SKM-1 treated with dmso at 0.1 percent for 144 hours (cell line): ENCODE results near the gene DZIP3.
"Not testable (repeated sequence)": the region's sequence is repeated elsewhere in the genome, so short reads cannot be mapped to it uniquely, and the experiment has no call there.

ENCODE experiments used
- DNase-seq: peaks from one replicate; lab custom pipeline; 2025; ENCODE audit not compliant: unreplicated experiment; lab: John Stamatoyannopoulos, UW

DZIP3 gene

DNA sequence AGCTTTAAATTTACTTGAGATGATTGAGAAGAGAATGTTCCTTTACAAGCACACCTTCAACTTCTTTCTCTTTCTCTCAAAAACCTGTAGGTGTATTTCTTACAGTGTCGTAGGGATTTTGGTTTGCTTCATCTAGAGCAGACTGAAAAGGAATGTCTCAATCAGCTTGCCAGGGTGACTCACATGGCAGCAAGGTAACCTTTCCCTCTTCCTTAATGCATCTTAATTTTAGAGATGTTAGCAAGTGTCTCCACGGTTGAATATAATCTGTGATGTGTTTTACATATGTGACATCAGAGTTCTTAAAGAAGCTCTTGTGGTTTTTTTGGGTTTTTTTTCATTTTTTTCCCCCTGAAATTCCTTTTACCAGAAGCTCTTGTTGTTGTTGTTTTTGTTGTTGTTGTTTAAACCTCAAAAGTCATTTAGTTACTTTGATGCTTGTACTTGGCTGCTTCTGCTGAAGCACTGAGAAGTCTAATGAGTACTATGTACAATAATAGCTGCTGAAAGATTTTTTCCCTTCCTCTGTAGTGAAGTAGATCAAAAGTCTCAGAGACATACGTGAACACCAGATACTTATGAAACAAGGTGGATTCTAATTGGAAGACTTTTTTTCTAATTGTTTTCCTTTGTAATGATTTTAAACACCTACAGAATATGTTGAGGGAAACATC is 84.6 kb downstream of the DZIP3 start:
- DNase-seq = no peak

DNA sequence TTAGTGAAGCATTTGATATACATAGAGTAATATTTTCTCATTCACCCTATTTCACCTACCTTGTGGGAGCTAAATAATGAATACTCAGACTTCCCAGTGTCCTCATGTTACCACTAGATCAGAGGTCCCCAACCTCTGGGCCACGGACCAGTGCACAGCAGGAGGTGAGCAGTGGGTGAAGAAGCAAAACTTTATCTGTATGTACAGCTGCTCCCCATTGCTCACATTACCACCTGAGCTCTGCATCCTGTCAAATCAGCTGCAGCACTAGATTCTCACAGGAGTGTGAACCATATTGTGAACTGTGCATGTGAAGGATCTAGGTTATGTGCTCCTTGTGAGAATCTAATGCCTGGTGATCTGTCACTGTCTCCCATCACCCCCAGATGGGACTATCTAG is 88.3 kb downstream of the DZIP3 start:
- DNase-seq = no peak

DNA sequence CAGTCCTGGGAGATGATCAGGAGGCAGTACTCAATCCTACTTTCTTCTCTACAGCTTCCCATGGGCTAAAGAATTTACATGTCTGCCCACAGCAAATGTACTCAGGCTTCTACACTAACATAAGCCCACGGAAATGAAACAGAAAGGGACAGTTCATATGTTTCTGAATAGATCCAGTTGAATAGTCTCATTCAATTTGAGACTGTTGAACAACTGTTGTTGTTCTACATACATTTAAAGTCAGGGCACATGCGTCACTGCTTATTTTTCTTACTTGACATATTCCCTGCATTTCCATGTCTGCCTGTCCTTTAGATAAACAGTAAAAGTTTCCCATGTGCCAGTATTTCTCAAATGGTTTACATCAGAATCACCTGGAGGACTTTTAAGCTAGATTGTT is 102.8 kb downstream of the DZIP3 start:
- DNase-seq = not testable (repeated sequence)

DNA sequence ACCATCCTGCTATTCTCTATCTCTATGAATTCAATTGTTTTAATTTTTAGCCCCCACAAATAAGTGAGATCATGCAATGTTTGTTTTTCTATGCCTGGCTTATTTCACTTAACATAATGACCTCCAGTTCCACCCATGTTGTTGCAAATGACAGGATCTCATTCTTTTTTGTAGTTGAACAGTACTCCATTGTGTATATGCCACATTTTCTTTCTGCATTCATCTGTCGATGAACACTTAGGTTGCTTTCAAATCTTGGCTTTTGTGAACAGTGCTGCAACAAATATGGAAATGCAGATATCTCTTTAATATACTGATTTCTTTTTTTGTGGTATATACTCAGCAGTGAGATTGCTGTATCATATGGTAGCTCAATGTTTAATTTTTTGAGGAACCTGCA is 108.9 kb downstream of the DZIP3 start:
- DNase-seq = no peak

DNA sequence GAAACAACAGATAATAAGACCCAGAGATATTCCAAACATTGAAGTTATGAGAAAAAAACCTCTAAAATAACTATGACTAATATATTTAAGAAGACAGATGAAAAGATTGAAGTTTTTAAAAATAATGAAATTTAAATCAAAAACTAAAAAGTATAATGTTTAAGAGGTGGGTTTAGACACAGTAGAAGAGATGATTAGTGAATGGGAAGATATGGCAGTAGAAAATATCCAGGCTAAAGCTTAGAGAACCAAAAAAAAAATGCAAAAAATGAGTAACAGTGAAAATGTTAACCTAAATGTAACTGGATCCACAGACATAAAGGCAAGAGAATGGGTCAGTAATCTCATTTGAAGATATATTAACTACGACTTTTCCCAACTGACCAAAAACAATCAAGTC is 115.5 kb downstream of the DZIP3 start:
- no peak for DNase-seq

DNA sequence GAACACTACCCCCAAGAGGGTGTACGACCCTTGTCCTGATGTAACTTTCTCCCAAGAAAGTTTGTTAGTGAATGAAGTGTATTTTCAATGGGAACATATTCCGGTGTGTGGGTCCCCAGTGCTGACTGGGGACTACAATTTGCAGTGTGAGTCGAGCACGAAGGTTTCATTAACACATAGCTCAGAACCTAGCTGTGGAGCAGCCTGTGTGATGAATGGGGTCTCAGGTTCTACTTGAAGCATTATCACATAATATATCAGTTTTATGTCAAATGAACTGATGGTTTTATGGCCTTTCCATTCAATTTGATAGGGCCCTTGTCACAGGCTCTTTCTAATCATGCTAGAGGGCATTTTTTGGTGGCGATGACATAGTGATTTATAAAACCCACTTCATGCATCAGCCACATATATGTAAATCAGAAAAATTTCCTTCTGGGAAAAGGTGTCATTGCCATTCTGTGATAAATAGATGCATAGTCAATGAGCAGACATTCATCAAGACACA is 123.5 kb downstream of the DZIP3 start:
- no peak for DNase-seq

DNA sequence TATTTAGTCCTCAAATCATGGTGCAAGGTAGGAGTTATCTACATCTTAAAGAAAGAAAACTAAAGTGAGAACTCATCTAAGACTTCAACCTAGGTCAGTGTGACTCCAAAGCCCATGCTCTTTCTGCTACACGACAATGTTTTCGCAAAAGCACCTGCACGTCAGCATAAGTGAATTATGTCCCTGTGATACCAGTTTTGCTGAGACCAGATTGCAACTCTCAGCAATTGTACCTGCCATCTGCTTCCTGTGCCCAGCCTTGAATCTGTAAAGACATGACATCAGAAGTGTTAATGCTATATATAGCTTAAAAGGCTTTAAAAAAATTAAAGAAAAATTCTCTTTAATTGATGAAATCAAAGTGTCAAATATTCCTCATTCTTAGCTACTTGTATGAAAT is 124.3 kb downstream of the DZIP3 start:
- DNase-seq = no peak

DNA sequence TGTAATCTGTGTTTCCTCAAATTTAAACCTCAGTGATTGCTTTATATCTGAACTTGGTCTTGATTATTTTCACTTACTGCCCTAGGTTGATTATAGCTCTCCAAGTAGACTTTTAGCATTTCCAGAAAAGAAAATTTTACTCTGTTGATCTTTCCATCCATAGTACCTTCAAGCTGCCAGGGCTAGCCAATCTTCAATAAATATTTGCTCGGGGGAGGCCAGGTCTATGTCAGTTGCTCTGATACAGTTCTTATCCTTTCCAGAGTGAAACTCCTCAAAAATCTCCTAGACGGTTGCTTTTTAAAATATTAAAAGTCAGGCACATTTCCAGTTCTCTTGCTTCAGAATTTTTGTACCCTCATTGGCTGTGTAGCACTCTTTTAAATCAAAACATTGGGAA is 128.9 kb downstream of the DZIP3 start:
- DNase-seq = no peak

DNA sequence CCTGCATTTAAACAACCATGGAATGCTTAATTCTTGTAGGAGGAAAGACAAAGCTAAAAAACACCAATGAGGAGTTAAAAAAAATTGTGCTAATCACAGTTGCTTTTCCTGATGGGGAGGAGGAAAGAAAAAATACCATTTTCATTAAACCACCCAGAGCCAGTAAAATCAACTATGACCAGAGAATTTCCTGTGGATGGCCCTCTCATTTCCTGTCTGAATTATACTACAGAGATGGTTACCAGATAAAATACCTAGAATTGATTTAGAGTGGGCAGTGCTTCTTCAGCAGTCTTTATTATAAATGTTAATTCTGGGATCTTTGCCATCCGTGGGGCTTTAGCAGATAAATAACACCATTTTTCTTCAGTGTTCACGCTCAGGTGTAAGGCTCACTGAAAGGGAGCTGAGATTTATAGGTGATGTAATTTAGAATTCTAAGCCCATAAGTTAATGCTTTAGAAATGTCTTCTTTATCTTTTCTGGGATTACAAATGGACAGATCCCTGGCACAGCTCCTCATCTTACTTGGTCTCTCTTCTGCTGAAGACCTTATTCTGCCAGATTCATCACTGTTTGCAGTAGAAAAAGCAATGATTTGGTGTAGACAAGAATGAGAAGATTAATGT is 129.8 kb downstream of the DZIP3 start:
- DNase-seq = no peak

DNA sequence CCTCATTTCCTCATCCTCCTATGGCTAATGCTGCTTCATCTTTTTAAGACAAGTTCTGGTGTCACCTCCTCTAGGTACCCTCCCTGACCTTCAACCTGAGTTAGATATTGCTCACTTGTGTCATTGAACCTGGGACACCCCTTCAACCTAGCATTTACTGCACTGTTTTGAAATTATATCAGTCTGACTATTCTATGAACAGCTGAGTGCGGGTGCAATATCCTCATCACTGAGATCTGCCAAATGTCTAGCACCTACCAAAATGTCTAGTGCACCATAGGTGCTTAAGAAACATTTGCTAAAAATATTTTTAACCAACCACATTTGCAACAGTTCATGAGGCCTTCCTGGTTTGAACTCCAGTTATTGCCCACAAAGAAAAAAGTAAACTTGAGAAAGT is 133.2 kb downstream of the DZIP3 start:
- DNase-seq = no peak

DNA sequence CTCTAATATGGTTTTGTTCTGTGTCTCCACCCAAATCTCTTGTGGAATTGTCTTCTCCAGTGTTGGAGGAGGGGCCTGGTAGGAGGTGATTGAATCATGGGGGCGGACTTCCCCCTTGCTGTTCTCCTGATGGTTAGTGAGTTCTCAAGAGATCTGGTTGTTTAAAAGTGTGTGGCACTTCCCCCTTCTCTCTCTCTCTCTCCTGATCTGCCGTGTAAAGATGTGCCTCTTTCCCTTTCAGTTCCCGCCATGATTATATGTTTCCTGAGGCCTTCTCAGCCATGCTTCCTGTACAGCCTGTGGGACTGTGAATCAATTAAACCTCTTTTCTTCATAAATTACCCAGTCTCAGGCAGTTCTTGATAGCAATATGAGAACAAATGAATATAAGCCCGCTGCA is 134.6 kb downstream of the DZIP3 start:
- no peak for DNase-seq

DNA sequence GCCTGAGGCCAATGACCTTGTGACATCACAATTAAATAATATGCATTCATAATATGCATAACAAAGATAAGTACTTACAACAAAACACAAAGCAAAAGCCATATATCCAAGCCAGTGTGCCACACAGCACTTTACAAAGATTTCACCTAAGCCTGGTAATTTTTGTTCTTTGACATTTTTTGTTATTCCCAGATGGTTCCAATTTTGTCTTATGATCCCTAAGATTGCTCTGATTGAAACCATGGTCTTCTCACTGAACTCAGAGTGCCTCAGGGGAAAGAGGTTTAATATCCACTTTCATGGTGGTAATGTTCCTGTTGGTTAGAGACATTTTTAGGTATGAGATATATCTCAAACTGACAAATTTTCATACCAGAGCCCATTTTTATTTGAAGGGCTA is 138.6 kb downstream of the DZIP3 start:
- no peak for DNase-seq

DNA sequence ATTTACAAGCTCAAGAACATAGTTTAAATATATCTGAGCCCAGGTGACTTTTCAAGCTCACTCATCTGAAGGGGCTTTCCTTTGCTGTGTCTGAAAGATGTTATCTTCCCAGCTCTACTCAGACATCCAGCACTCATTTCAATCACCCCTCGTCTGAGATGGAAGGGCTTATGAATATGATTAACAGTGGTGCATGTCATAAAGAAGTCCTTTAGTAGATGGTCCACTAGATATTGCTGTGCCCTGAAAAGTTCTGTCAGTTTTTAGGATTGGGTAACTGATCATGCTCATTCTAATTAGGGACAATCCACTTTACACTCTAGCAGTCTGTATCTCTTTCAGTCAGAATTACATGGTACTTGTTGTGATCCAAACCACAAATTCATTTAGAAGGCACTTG is 139.4 kb downstream of the DZIP3 start:
- DNase-seq = no peak

DNA sequence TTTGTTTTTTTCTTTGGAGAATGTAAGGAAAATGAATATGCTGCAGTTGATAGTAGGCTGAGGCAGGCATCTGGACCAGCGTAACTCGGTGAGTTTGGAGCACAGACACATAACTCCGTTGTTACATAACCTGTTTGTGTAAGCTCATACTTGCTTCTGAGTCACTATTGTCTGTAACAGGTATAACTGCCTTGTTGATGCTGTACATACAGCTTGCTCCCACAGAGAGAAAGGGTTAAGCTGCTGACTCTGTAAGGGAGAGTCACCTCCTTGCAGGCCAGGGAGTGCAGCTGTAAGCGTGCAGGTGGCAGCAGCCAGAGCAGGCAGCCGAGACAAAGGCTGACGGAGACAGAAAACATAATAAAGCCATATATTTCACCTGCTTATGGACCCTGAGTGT is 147.3 kb downstream of the DZIP3 start:
- DNase-seq = no peak

DNA sequence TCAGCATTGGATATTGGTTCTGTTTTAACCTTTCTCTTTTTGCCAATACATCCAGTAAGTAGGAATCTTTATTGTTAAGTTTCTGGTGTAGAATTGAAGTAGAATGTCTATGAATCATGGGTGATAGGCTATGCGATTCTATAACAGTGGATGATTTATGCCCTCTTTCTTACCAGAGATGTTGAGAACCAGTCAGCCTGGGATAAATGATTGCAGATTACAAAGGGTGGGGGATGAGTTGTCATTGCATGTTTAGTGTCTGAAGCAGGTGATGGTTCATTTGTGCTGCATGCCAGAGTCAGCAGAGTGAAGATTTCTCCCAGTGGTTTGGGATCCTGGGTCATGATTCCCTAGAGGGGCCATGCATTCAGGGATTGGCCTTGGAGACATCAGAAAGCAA is 153.4 kb downstream of the DZIP3 start:
- no peak for DNase-seq
